Measurements from ENCODE around the gene SLC9A3.

DNA sequence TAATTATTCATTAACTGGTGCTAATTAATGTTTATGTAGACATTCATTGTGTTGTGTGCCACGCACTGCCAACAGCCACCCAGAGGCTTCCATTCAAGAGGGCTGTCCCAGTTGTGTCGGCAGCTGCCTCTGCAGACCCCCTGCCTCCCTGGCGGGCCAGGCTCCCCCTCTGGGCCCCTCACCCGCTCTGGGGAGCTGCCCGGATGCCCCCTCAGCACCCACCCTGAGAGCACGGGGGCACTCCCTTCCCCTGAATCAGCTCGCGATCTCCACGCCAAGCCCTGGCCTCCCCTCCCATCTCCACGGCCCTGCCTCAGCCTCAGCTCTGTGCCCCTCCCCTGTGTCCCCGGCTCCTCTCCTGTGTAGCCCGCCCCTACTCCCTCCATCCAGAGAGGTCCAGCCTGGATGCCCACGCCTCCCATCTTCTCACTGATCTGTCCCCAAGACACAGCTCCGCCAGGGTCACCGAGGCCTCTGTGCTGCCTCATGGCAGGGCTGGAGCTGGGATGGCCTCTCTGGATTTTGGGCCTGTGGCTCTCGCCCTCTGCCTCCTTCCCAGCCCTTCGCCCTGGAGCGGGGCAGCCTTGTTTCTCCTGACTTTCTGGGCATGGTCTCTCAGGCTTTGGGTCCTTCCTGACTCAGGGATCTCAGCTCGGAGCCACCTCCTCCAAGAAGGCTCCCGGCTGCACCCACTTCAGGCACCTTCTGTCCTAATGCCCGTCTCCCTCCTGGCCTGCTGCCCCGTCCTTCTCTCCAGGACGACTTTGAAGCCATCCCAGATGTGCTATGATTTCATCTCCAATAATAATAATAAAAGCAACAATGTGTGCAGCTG lies 16.0 kb upstream of the SLC9A3 start:
- TF ChIP-seq, protein P1, sequence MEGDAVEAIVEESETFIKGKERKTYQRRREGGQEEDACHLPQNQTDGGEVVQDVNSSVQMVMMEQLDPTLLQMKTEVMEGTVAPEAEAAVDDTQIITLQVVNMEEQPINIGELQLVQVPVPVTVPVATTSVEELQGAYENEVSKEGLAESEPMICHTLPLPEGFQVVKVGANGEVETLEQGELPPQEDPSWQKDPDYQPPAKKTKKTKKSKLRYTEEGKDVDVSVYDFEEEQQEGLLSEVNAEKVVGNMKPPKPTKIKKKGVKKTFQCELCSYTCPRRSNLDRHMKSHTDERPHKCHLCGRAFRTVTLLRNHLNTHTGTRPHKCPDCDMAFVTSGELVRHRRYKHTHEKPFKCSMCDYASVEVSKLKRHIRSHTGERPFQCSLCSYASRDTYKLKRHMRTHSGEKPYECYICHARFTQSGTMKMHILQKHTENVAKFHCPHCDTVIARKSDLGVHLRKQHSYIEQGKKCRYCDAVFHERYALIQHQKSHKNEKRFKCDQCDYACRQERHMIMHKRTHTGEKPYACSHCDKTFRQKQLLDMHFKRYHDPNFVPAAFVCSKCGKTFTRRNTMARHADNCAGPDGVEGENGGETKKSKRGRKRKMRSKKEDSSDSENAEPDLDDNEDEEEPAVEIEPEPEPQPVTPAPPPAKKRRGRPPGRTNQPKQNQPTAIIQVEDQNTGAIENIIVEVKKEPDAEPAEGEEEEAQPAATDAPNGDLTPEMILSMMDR (IDR thresholded peaks at IDR 0.05) = no peak
- TF ChIP-seq POLR2AphosphoS5 (IDR thresholded peaks at IDR 0.05) = no peak
